Osteocyte (in vitro differentiated cells): ENCODE results near the gene SMNDC1. TPM values are rescaled to one million over a fixed set of nuclear protein-coding genes. Genes with fewer than 3 reads are reported as not detected.

Experiments
- DNase-seq: peaks from one replicate; pipeline ENCODE4 v3.0.0; 2021; ENCODE audit warnings: mixed read lengths; ENCODE audit not compliant: unreplicated experiment; ENCODE audit errors: extremely low spot score
- H3K27ac Mint-ChIP-seq: one replicate; pipeline ENCODE4 v1.8.0; 2021; ENCODE audit warnings: mild to moderate bottlenecking, mixed read lengths; ENCODE audit not compliant: unreplicated experiment
- H3K27me3 Mint-ChIP-seq: one replicate; pipeline ENCODE4 v1.8.0; 2021; ENCODE audit warnings: mixed read lengths; ENCODE audit not compliant: unreplicated experiment
- H3K36me3 Mint-ChIP-seq: one replicate; pipeline ENCODE4 v1.8.0; 2021; ENCODE audit warnings: mixed read lengths; ENCODE audit not compliant: unreplicated experiment
- H3K4me1 Mint-ChIP-seq: one replicate; pipeline ENCODE4 v1.8.0; 2021; ENCODE audit warnings: mixed read lengths; ENCODE audit not compliant: unreplicated experiment
- H3K4me3 Mint-ChIP-seq: one replicate; pipeline ENCODE4 v1.8.0; 2021; ENCODE audit warnings: mild to moderate bottlenecking, moderate library complexity, mixed read lengths; ENCODE audit not compliant: unreplicated experiment
- H3K9me3 Mint-ChIP-seq: one replicate; pipeline ENCODE4 v1.8.0; 2021; ENCODE audit warnings: mixed read lengths; ENCODE audit not compliant: unreplicated experiment
- total RNA-seq: library from RNA; stranded (reverse); gene quantifications from 2 replicates; pipeline ENCODE4 v1.2.1, GENCODE V29; 2021
- TF ChIP-seq, protein P1 (sequence below): fragments of 200-600 bp; sonication (generic); IDR thresholded peaks from 2 replicates; pipeline ENCODE4 v1.5.0; 2021; ENCODE audit warnings: antibody characterized with exemption, mild to moderate bottlenecking, moderate library complexity

SMNDC1 gene
- total RNA-seq, 1 donor from 2014 or later: 31.7 TPM

DNA sequence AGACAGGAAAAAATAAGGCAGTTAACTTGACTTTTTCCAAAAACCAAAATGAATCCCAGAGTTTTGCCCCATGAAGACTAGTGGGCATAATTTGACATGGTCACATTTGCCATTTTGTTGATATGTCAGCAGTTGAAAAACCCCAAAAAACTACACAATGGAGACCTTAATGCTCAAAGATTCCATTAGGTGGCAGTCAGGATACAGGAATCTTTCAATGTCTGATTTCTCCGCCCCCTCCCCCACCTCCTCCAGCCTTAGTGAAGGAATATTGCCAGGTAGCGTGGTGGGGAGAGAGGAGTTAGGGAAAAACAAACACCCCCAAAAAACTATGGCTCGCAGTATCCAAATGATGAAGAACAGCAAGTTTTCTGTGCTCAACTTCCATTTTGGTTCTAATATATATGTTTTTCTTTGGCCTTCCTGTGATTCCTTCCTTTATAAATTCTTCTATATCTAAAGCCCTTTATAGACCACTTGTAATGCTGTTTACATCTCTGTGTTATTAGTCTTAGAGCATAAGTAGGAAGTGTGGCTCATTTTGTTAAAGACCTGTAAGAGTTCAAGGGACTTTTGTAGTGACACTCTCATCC is 6.7 kb upstream of the SMNDC1 start:
- no peak for DNase-seq
- Mint-ChIP-seq H3K27me3 (no peaks in the 10 kb centered on the region), H3K27ac (no peak overlapping the region)

DNA sequence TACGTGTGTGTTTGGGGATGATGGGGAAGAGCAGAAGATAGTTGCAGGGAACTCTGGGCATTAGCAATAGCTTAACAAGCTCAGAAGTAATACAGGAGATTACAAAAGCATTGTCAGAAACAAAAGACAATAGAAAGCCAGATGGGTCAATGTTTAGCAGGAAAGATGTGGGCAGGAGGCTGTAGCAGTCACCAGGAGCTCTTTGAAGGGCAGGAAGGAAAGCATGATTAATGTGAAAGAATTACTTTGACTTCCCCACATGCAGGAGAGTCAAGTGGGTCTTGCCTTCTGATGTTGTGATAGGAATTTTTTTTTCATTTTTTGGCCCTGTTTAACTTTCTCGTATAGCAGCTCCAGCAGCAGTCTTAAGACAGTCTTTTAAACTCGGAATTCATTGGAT is 6.0 kb upstream of the SMNDC1 start:
- H3K4me1 Mint-ChIP-seq: peaks cover 10% of the 10 kb centered on the region
- H3K36me3 Mint-ChIP-seq: no peaks in the 10 kb centered on the region
- TF ChIP-seq, protein P1, sequence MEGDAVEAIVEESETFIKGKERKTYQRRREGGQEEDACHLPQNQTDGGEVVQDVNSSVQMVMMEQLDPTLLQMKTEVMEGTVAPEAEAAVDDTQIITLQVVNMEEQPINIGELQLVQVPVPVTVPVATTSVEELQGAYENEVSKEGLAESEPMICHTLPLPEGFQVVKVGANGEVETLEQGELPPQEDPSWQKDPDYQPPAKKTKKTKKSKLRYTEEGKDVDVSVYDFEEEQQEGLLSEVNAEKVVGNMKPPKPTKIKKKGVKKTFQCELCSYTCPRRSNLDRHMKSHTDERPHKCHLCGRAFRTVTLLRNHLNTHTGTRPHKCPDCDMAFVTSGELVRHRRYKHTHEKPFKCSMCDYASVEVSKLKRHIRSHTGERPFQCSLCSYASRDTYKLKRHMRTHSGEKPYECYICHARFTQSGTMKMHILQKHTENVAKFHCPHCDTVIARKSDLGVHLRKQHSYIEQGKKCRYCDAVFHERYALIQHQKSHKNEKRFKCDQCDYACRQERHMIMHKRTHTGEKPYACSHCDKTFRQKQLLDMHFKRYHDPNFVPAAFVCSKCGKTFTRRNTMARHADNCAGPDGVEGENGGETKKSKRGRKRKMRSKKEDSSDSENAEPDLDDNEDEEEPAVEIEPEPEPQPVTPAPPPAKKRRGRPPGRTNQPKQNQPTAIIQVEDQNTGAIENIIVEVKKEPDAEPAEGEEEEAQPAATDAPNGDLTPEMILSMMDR: no peak
- H3K4me3 Mint-ChIP-seq: no peak overlapping the region
- H3K9me3 Mint-ChIP-seq: no peaks in the 10 kb centered on the region
- H3K27ac Mint-ChIP-seq: no peak overlapping the region
- no peaks in the 10 kb centered on the region for H3K27me3 Mint-ChIP-seq
- DNase-seq: no peak

More for the DNA sequence above, 6.7 kb upstream of the SMNDC1 start:
- Mint-ChIP-seq H3K4me1 (peaks cover 3% of the 10 kb centered on the region), H3K4me3 (no peak overlapping the region), H3K36me3 (no peaks in the 10 kb centered on the region), H3K9me3 (no peaks in the 10 kb centered on the region)
- TF ChIP-seq, protein P1: peak; percentile 76

DNA sequence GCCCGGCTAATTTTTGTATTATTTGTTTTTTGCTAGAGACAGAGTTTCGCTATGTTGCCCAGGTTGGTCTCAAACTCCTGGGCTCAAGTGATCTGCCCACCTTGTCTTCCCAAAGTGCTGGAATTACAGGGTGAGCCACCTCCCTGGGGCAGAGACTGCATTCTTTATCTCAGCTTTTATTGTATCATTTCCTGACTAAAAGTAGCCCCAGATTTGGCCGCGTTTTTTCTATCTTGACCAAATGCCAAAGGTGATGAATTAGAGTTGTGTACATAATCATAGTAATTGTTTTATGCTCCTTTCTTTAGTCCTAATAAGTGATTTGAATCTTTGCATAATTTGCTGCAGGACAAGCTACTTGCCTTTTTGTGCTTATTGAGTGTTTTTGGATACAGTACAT is 3.1 kb upstream of the SMNDC1 start:
- H3K36me3 Mint-ChIP-seq: peaks cover 5% of the 10 kb centered on the region
- no peak for DNase-seq
- H3K27ac Mint-ChIP-seq: no peak overlapping the region
- H3K27me3 Mint-ChIP-seq: no peaks in the 10 kb centered on the region
- H3K4me1 Mint-ChIP-seq: peaks cover 29% of the 10 kb centered on the region
- TF ChIP-seq, protein P1: no peak
- H3K9me3 Mint-ChIP-seq: no peaks in the 10 kb centered on the region
- no peak overlapping the region for H3K4me3 Mint-ChIP-seq

DNA sequence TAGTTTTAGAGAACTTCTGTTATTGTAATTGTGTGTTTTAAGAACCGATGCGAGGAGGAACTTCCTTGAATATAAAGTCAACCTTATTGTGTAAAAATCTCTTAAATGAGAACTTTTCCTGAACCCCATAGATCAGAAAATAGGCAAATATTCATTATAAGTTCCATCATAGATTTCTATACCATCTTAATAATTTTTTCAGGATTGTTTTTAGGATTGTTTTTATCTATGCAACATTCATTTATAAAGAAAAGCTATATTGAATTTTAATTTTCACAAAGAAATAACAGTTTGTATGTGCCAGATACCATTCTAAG is 1.7 kb upstream of the SMNDC1 start:
- Mint-ChIP-seq H3K27me3 (no peaks in the 10 kb centered on the region), H3K4me3 (peak overlapping the region; percentile 46), H3K36me3 (peaks cover 17% of the 10 kb centered on the region), H3K27ac (peak overlapping the region; percentile 64), H3K9me3 (no peaks in the 10 kb centered on the region), H3K4me1 (peaks cover 35% of the 10 kb centered on the region)
- TF ChIP-seq, protein P1: no peak
- no peak for DNase-seq

DNA sequence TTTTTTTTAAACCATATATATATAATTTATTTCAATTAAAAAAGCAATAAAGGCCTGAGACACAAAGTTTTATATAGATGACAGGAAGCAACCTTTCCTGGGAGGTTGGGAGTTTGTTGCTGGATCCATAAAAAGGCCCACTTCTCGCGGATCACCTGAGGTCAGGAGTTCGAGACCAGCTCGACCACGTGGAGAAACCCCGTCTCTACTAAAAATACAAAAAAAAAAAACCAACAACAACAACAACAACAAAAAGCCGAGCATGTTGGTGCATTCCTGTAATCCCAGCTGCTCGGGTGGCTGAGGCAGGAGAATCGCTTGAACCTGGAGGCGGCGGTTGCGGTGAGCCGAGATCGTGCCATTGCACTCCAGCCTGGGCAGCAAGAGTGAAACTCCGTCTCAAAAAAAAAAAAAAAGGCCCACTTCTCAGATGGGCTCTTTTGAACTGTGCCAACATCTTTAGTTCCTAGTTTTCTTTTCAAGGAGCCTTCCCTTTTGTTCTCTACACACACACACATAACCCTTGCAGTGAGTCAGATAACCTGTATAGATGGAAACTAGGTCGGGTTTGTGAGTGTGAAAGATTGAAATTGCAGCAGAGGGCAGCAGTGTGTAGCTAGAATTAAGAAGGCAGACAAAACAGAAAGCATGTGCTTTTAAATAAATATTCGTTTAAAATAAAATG is 1.2 kb upstream of the SMNDC1 start:
- Mint-ChIP-seq H3K9me3 (no peaks in the 10 kb centered on the region), H3K4me3 (peak overlapping the region; percentile 93), H3K4me1 (peaks cover 37% of the 10 kb centered on the region), H3K27me3 (no peaks in the 10 kb centered on the region), H3K27ac (peak overlapping the region; percentile 97), H3K36me3 (peaks cover 18% of the 10 kb centered on the region)
- no peak for DNase-seq
- TF ChIP-seq, protein P1: peak; percentile 78
